Left kidney (tissue), 2 donors: ENCODE results near the gene USP16. TPM values are rescaled to one million over a fixed set of nuclear protein-coding genes. Genes with fewer than 3 reads are reported as not detected.

Experiments used
- DNase-seq: peaks from one replicate; pipeline ENCODE4 v3.0.0-alpha.2; 2013
- polyA plus RNA-seq: library from polyadenylated mRNA; unstranded; fragments of 120-200 nt; gene quantifications from one replicate; pipeline ENCODE4 v1.2.1, GENCODE V29; 2013; ENCODE audit not compliant: insufficient read length

USP16 gene
- polyA plus RNA-seq, 1 donor: 72.0 TPM

- no peak for DNase-seq
Measured at GRCh38 chr21:29082046-29082815, 57.8 kb downstream of the USP16 start.

GRCh38 chr21:29083306-29083705 is 58.8 kb downstream of the USP16 start:
- no peak for DNase-seq

- no peak for DNase-seq
Measured at GRCh38 chr21:29084372-29084771, 59.9 kb downstream of the USP16 start.

- DNase-seq: no peak
Measured at GRCh38 chr21:29085106-29085752, 60.8 kb downstream of the USP16 start.

- DNase-seq: no peak
Measured at GRCh38 chr21:29091033-29091432, 66.6 kb downstream of the USP16 start.

GRCh38 chr21:29092102-29092959 is 67.9 kb downstream of the USP16 start:
- DNase-seq: no peak

GRCh38 chr21:29096218-29097015 is 71.9 kb downstream of the USP16 start:
- no peak for DNase-seq

GRCh38 chr21:29098156-29098555 is 73.7 kb downstream of the USP16 start:
- DNase-seq: no peak

- no peak for DNase-seq
Measured at GRCh38 chr21:29102791-29103257, 78.4 kb downstream of the USP16 start.

Other genes with a start within 250 kb of the USP16 start
- 44.0 TPM for gene LTN1, start 31.8 kb upstream of the USP16 start, polyA plus RNA-seq
- gene RWDD2B, start 5.3 kb upstream of the USP16 start, polyA plus RNA-seq: 25.2 TPM
- gene CCT8, start 49.0 kb downstream of the USP16 start, polyA plus RNA-seq: 312 TPM
- 9.6 TPM for gene MAP3K7CL, start 106.0 kb downstream of the USP16 start, polyA plus RNA-seq